22Rv1 (cell line): Measurements from ENCODE around the gene TPRG1L.

ENCODE experiments used
- ZFX ChIP-seq: fragments of 450-650 bp; IDR thresholded peaks from 2 replicates; pipeline ENCODE4 v1.6.1; 2017; ENCODE audit warnings: antibody characterized with exemption, borderline replicate concordance
- TF ChIP-seq, protein P1 (sequence below): fragments of 450-650 bp; IDR thresholded peaks from 2 replicates; pipeline ENCODE4 v1.5.1; 2017; ENCODE audit warnings: mild to moderate bottlenecking

DNA sequence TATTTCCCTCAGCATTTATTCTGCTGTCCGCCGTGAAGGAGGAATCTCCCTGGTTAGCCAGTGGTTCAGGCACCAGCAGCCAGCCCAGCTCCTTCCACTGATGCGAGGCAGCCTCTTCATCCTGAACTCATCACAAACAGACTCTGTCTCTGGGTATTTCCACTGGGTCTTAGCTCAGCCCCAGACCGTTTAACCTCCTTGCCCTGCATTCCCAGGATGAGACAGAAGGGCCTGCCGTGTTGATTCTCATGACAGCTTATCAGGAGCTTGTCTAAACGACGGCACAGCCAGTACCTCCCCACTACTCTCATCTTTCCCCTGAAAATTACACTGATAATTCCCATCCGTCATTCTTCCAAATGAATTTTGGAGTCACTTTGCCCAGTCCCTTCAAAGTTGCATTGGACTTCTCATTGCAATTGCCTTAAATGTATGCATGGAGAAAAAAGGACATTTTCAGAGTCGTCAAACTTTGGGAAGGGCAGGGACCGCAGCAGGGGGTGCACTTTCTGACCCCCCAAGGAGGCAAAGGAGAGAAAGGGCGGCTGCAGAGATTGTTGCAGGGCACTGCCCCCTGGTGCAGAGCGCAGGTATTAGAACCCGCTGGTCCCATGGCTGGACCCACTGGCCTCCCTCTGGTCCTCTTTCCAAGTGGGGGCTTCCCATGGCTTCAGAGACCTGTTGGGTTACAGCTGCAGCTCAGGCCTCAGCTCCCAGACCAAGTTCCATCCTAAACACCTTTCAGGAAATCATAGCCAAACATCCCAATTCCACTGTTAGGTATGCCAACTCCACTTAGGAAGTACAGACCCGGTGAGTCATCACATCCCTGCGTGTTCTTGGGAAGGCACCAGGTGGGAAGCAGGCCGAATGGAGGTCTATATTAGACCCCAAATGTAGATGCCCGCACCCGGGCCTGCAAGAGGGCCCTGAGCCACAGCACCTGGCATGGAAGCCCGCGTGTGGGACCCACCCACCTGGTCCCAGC is 9.8 kb upstream of the TPRG1L start:
- TF ChIP-seq, protein P1, sequence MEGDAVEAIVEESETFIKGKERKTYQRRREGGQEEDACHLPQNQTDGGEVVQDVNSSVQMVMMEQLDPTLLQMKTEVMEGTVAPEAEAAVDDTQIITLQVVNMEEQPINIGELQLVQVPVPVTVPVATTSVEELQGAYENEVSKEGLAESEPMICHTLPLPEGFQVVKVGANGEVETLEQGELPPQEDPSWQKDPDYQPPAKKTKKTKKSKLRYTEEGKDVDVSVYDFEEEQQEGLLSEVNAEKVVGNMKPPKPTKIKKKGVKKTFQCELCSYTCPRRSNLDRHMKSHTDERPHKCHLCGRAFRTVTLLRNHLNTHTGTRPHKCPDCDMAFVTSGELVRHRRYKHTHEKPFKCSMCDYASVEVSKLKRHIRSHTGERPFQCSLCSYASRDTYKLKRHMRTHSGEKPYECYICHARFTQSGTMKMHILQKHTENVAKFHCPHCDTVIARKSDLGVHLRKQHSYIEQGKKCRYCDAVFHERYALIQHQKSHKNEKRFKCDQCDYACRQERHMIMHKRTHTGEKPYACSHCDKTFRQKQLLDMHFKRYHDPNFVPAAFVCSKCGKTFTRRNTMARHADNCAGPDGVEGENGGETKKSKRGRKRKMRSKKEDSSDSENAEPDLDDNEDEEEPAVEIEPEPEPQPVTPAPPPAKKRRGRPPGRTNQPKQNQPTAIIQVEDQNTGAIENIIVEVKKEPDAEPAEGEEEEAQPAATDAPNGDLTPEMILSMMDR = peak; percentile 87
- TF ChIP-seq ZFX = no peak
